ENCODE measurements around the gene GPR150. TPM values are rescaled to one million over a fixed set of nuclear protein-coding genes. Genes with fewer than 3 reads are reported as not detected.

GPR150 gene
- total RNA-seq (2014; rRNA removed) (0.35 TPM in 1 of 2 replicates, not detected in the other), Bru-seq, nascent RNA (percentile 21 among the genes with signal in this experiment), BruChase-seq, experiment 1, labeled RNA remaining after a 6-hour chase (percentile 16 among the genes with signal in this experiment), BruChase-seq, experiment 2, labeled RNA remaining after a 2-hour chase (percentile 11 among the genes with signal in this experiment)
- long read RNA-seq, partial matches to known transcripts = 0 of 1 reads
- long read RNA-seq, other reads (novel, unspliced or antisense) = 0 of 1 reads

GRCh38 chr5:95620030-95620869, at the start of gene GPR150:
Gene GPR150, plus strand, starts transcription at chr5:95620087. Its CDS starts 189 bp downstream, at chr5:95620276.
- no TSS peak for BruUV-seq (replicated peaks)
- Histone ChIP-seq H3K4me3 (ENCODE audit: low read length) (peak within 1 kb of the TSS; percentile 53), H3K4me1 (ENCODE audit: insufficient read depth, low read length) (no peaks in the 10 kb centered on the region), H3K79me2 (ENCODE audit: low read length) (no peaks in the 10 kb centered on the region), H4K20me1 (ENCODE audit: low read length) (no peaks in the 10 kb centered on the region), H3K4me2 (ENCODE audit: low read length) (peak within 1 kb of the TSS; percentile 80), H3K9ac (ENCODE audit: low read length) (no peak within 1 kb of the TSS), H3K27ac (ENCODE audit: low read length) (no peak within 1 kb of the TSS), H3K27me3 (ENCODE audit: low read length) (0 out of 2 replicates have a peak, but pooled peaks cover 9% of the 10 kb centered on the region), H3K36me3 (ENCODE audit: low read depth, low read length) (no peaks in the 10 kb centered on the region), H2AFZ (ENCODE audit: low read length) (peak within 1 kb of the TSS; percentile 82), H3K9me2 (replicated peaks; ENCODE audit: low read length) (no peaks in the 10 kb centered on the region), H3F3A (ENCODE audit: low read length, unreplicated experiment) (no peaks in the 10 kb centered on the region), H3K9me3 (ENCODE audit: low read length) (no peaks in the 10 kb centered on the region)
- CTCF ChIA-PET = no interaction called here
- POLR2A ChIA-PET (ENCODE audit: unreplicated experiment) = no interaction called here
- DNase-seq (peak; percentile 33), ATAC-seq (peak; percentile 71)
- intact Hi-C loops (cut with micrococcal nuclease) = no loop called here
- no peak for TF ChIP-seq EZH2phosphoT487 (IDR thresholded peaks at IDR 0.05; ENCODE audit: borderline replicate concordance, low read length)
- TF ChIP-seq EZH2 (IDR thresholded peaks at IDR 0.05; ENCODE audit: low read length, unreplicated experiment) = no peak
- TF ChIP-seq CTCF (conservative IDR thresholded peaks at IDR 0.05; ENCODE audit: low read depth, low read length) = no peak

- no peaks in the 10 kb centered on the region for H3K4me1 ChIP-seq (ENCODE audit: insufficient read depth, low read length)
- no peaks in the 10 kb centered on the region for H3K9me2 ChIP-seq (replicated peaks; ENCODE audit: low read length)
- POLR2A ChIA-PET (ENCODE audit: unreplicated experiment) = no interaction called here
- CTCF ChIA-PET = no interaction called here
- no peaks in the 10 kb centered on the region for H3K27me3 ChIP-seq (ENCODE audit: low read length)
- ATAC-seq (no peak), DNase-seq (no peak)
- no TSS peak for BruUV-seq (replicated peaks)
- no peaks in the 10 kb centered on the region; the same call in 1 of the 2 replicates for H3K36me3 ChIP-seq (ENCODE audit: low read depth, low read length)
- no peaks in the 10 kb centered on the region for H3K9me3 ChIP-seq (ENCODE audit: low read length)
- H4K20me1 ChIP-seq (ENCODE audit: low read length) = no peaks in the 10 kb centered on the region
- H3K9ac ChIP-seq (ENCODE audit: low read length) = no peak overlapping the region
- intact Hi-C loops (cut with micrococcal nuclease) = no loop called here
- no peak overlapping the region for H2AFZ ChIP-seq (ENCODE audit: low read length)
- no peaks in the 10 kb centered on the region for H3K79me2 ChIP-seq (ENCODE audit: low read length)
- no peak for TF ChIP-seq EZH2 (IDR thresholded peaks at IDR 0.05; ENCODE audit: low read length, unreplicated experiment)
- no peak overlapping the region for H3K4me2 ChIP-seq (ENCODE audit: low read length)
- no peak overlapping the region for H3K27ac ChIP-seq (ENCODE audit: low read length)
- H3K4me3 ChIP-seq (ENCODE audit: low read length) = no peak overlapping the region
- no peaks in the 10 kb centered on the region for H3F3A ChIP-seq (ENCODE audit: low read length, unreplicated experiment)
Measured at GRCh38 chr5:95572016-95572415, 47.9 kb upstream of the GPR150 start.

- no peak overlapping the region for H3K9ac ChIP-seq (ENCODE audit: low read length)
- H3K9me2 ChIP-seq (replicated peaks; ENCODE audit: low read length) = no peaks in the 10 kb centered on the region
- no peak for TF ChIP-seq EZH2 (IDR thresholded peaks at IDR 0.05; ENCODE audit: low read length, unreplicated experiment)
- TF ChIP-seq EZH2phosphoT487 (IDR thresholded peaks at IDR 0.05; ENCODE audit: borderline replicate concordance, low read length) = no peak
- TF ChIP-seq CTCF (conservative IDR thresholded peaks at IDR 0.05; ENCODE audit: low read depth, low read length) = no peak
- no peaks in the 10 kb centered on the region for H3K9me3 ChIP-seq (ENCODE audit: low read length)
- ChIA-PET CTCF (no interaction called here), POLR2A (ENCODE audit: unreplicated experiment) (no interaction called here)
- H4K20me1 ChIP-seq (ENCODE audit: low read length) = no peaks in the 10 kb centered on the region
- DNase-seq (no peak), ATAC-seq (no peak)
- no peaks in the 10 kb centered on the region for H3F3A ChIP-seq (ENCODE audit: low read length, unreplicated experiment)
- intact Hi-C loops (cut with micrococcal nuclease) = no loop called here
- BruUV-seq (replicated peaks) = no TSS peak
- H3K4me3 ChIP-seq (ENCODE audit: low read length) = no peak overlapping the region
- no peak overlapping the region for H3K27ac ChIP-seq (ENCODE audit: low read length)
- H3K4me2 ChIP-seq (ENCODE audit: low read length) = no peak overlapping the region
- H3K79me2 ChIP-seq (ENCODE audit: low read length) = no peaks in the 10 kb centered on the region
- H3K4me1 ChIP-seq (ENCODE audit: insufficient read depth, low read length) = no peaks in the 10 kb centered on the region; the same call in 1 of the 2 replicates
- H3K36me3 ChIP-seq (ENCODE audit: low read depth, low read length) = no peaks in the 10 kb centered on the region
- no peaks in the 10 kb centered on the region for H3K27me3 ChIP-seq (ENCODE audit: low read length)
- H2AFZ ChIP-seq (ENCODE audit: low read length) = no peak overlapping the region
Measured at GRCh38 chr5:95581576-95581975, 38.3 kb upstream of the GPR150 start.
